ENCODE data around the gene NECTIN1.

The NECTIN1 gene

DNA sequence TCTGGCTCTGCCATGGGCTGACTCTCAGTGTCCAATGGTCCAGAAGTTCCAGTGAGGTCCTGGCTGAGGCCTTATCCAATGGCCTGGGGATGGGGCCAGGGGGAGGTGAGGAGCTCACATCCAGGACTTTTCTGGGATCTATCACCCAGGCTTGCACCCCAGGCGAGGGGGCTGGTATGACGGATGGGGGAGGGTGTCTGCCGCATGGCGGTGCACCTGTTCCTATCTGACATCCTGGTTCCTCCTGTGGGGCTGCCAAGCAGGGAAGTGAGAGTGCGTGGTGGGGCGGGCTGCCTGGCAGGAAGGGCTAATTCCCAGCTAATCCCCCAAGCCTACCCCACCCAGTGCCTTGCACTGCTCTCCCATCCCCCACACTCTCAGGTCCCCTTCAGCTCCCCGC, 102.1 kb downstream of the NECTIN1 start:
- H3K4me1 ChIP-seq (ENCODE audit: control insufficient read depth, low read depth, low read length) = peaks cover 8% of the 10 kb centered on the region
- H3K27me3 ChIP-seq (ENCODE audit: control insufficient read depth, insufficient read depth, low read length) = no peaks in the 10 kb centered on the region
- no peaks in the 10 kb centered on the region for H3K36me3 ChIP-seq (ENCODE audit: control insufficient read depth, low read depth, low read length)
- H3K9me3 ChIP-seq (ENCODE audit: control insufficient read depth, low read depth, low read length) = no peaks in the 10 kb centered on the region
- H3K4me3 ChIP-seq (ENCODE audit: low read length) = no peak overlapping the region
- no peak overlapping the region for H3K27ac ChIP-seq (ENCODE audit: low read length)
- no peak overlapping the region for H3K9ac ChIP-seq (ENCODE audit: low read length)

DNA sequence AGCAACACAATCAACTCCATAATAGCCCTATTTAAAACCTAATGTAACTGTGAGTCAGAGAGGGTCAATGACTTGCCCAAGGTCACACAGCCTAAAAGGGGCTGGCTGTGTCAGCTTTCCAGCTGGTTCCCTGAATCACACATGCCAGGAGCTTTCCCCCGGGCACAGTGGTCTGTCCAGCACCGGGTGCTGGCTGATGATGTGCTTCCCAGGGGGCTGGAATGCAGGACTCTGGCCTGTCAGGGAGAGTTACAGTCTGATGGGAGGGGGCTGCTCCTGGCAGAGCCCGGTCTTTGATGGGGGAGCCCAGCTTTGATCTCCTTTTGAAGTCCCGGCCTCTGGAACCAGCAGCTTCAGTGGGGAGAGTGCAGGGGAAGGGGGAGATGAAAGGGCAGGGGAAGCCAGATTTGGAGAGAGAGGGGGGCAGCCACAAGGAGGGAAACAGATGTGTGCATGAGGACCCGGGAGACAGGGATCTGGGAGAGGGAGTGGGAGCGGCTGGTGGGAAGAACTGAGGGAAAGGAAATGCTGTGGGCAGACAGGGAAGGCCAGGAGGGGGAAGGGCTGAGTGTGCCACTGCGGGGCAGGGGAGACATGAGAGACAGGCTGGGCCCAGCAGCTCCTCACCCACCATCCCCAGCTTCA, 102.7 kb downstream of the NECTIN1 start:
- no peaks in the 10 kb centered on the region for H3K36me3 ChIP-seq (ENCODE audit: control insufficient read depth, low read depth, low read length)
- H3K9me3 ChIP-seq (ENCODE audit: control insufficient read depth, low read depth, low read length) = no peaks in the 10 kb centered on the region
- H3K4me1 ChIP-seq (ENCODE audit: control insufficient read depth, low read depth, low read length) = peaks cover 8% of the 10 kb centered on the region
- no peak overlapping the region for H3K9ac ChIP-seq (ENCODE audit: low read length)
- H3K27me3 ChIP-seq (ENCODE audit: control insufficient read depth, insufficient read depth, low read length) = no peaks in the 10 kb centered on the region
- H3K27ac ChIP-seq (ENCODE audit: low read length) = no peak overlapping the region
- no peak overlapping the region for H3K4me3 ChIP-seq (ENCODE audit: low read length)

DNA sequence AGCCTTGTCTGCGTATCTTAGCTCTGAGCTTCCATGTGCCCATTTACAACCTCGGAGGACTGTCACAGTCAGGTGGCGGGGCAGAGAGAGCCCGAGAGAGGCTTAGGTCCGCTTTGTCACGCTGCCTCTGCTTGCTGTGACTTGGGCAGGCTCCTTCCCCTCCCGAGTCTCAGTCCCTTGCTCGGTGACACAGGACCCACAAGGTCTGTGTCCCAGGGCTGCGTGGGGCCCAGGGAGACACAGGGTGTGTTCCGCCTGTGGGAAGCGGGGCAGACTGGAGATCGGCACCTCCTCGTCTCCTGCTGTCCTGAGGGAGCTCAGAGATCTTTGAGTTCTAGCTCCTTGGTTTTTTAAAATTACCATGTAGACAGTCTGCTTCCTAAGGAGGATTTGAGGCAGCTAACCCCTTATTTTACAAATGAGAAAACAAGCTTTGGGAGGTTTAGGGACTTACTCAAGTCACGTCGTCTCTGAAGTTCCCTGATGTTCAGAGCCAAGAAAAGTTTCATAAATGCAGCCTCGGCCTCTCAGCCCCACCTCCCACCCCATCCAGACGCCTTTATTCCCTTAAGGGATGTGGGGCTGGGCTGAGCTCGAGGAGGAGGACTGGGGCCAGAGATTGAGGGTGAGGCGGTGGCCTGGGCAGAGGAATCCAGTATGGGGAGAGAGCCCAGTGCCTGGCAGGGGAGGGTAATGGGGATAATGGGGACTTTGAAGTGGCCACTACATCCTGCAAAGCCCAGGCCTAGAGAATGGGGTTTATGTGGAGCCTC, 103.6 kb downstream of the NECTIN1 start:
- Histone ChIP-seq H3K9ac (ENCODE audit: low read length) (no peak overlapping the region), H3K9me3 (ENCODE audit: control insufficient read depth, low read depth, low read length) (no peaks in the 10 kb centered on the region), H3K4me3 (ENCODE audit: low read length) (no peak overlapping the region), H3K27me3 (ENCODE audit: control insufficient read depth, insufficient read depth, low read length) (no peaks in the 10 kb centered on the region), H3K27ac (ENCODE audit: low read length) (no peak overlapping the region), H3K4me1 (ENCODE audit: control insufficient read depth, low read depth, low read length) (peaks cover 8% of the 10 kb centered on the region), H3K36me3 (ENCODE audit: control insufficient read depth, low read depth, low read length) (no peaks in the 10 kb centered on the region)

DNA sequence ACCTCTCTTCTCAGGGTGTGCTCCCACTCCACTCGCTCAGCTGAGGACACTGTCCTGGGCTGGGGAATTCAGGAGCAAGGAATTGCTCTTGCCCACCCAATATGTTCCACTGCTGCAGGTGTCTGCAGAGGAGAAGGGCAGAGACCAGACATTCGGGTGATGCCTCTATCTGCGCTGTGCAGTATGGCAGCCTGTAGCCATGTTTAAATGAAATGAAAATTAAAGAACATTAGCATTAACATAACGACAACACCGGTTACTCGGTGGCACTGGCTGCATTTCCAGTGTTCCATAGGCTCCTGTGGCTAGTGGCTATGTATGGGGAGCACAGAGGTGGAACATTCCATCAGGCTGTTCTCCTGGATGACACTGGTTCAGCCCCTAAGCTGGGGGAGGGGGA, 104.4 kb downstream of the NECTIN1 start:
- peaks cover 8% of the 10 kb centered on the region for H3K4me1 ChIP-seq (ENCODE audit: control insufficient read depth, low read depth, low read length)
- H3K27ac ChIP-seq (ENCODE audit: low read length) = no peak overlapping the region
- H3K36me3 ChIP-seq (ENCODE audit: control insufficient read depth, low read depth, low read length) = no peaks in the 10 kb centered on the region
- no peak overlapping the region for H3K9ac ChIP-seq (ENCODE audit: low read length)
- no peaks in the 10 kb centered on the region for H3K27me3 ChIP-seq (ENCODE audit: control insufficient read depth, insufficient read depth, low read length)
- H3K4me3 ChIP-seq (ENCODE audit: low read length) = no peak overlapping the region
- H3K9me3 ChIP-seq (ENCODE audit: control insufficient read depth, low read depth, low read length) = no peaks in the 10 kb centered on the region

DNA sequence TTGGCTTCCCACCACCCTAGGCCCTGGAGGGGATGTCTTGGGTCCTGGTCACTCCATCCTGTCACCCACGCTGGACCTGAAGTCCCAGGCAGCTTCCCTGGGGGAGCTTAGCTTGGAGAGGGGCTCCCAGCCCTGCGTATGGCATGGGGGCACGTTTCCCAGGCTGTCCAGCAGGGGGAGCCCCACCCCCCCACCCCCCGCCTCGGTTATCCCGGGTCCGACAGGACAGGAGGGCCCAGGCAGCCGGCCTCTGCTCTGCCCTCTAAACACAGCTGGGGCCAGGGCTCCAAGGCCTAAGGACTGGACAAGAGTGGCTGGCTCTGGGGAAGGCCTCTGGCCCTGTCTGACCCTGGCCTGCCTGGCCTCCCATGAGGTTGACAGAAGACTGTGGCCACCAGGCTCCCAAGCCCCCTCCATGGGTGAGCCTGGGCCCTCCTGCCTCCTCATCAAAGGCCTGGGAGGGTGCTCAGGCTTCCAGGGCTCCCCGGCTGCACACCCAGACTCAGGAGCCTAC, 104.8 kb downstream of the NECTIN1 start:
- Histone ChIP-seq H3K9me3 (ENCODE audit: control insufficient read depth, low read depth, low read length) (no peaks in the 10 kb centered on the region), H3K4me3 (ENCODE audit: low read length) (no peak overlapping the region), H3K27ac (ENCODE audit: low read length) (no peak overlapping the region), H3K27me3 (ENCODE audit: control insufficient read depth, insufficient read depth, low read length) (no peaks in the 10 kb centered on the region), H3K4me1 (ENCODE audit: control insufficient read depth, low read depth, low read length) (peaks cover 8% of the 10 kb centered on the region), H3K9ac (ENCODE audit: low read length) (no peak overlapping the region), H3K36me3 (ENCODE audit: control insufficient read depth, low read depth, low read length) (no peaks in the 10 kb centered on the region)

DNA sequence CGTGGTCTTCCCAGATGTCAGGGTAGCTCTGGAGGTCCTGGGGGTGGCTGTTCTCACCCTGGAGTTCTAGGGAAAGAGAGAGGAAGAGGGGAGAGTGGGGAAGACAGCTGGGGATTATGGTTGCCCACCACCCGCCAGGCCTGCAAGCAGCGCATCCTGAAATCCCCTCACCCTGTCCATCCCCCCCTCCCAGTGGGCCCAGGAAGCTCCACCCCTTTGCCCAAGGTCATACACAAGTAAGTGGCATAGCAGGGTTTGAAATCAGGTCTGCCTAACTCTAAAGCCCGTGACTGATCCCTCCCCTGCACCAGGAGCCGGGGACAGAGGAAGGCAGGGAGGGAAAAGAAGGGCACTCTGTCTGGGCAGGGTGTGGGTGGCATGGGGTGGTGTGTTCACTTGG, 105.3 kb downstream of the NECTIN1 start:
- Histone ChIP-seq H3K4me1 (ENCODE audit: control insufficient read depth, low read depth, low read length) (peaks cover 9% of the 10 kb centered on the region), H3K9me3 (ENCODE audit: control insufficient read depth, low read depth, low read length) (no peaks in the 10 kb centered on the region), H3K27me3 (ENCODE audit: control insufficient read depth, insufficient read depth, low read length) (no peaks in the 10 kb centered on the region), H3K9ac (ENCODE audit: low read length) (no peak overlapping the region), H3K4me3 (ENCODE audit: low read length) (no peak overlapping the region), H3K27ac (ENCODE audit: low read length) (no peak overlapping the region), H3K36me3 (ENCODE audit: control insufficient read depth, low read depth, low read length) (no peaks in the 10 kb centered on the region)

DNA sequence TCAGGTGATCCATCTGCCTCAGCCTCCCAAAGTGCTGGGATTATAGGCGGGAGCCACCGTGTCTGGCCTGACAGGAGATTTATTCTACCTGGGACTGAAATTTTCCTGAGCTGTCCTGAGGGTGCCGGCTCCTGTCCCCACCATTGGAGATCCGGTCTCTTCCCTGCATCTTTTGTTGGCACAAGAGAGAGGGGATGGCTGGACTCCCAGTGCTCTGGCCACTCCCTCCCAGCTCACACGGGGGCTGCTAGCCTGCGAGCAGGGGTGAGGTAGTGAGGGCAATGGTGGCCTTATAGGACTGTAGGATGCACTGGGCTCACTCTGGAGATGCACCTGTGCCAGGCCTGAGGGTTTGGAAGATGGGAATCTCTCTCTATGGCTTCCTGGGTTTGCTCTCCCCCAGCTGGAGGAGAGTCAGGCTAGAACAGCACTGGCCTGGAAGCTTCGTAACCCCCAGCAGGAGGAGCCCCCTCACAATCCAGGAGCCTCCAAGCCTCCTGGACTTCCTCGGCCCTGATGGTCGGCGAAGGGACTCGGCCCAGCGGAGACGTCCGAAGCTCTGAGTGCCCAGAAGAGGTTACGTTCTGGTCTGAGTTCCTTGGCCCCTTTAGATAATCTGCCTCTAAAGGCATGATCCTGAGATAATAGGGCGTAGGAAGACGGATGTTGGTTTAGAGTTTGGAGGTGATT, 106.4 kb downstream of the NECTIN1 start:
- no peaks in the 10 kb centered on the region for H3K9me3 ChIP-seq (ENCODE audit: control insufficient read depth, low read depth, low read length)
- H3K9ac ChIP-seq (ENCODE audit: low read length) = no peak overlapping the region
- no peak overlapping the region for H3K4me3 ChIP-seq (ENCODE audit: low read length)
- H3K36me3 ChIP-seq (ENCODE audit: control insufficient read depth, low read depth, low read length) = no peaks in the 10 kb centered on the region
- no peaks in the 10 kb centered on the region for H3K27me3 ChIP-seq (ENCODE audit: control insufficient read depth, insufficient read depth, low read length)
- H3K27ac ChIP-seq (ENCODE audit: low read length) = no peak overlapping the region
- H3K4me1 ChIP-seq (ENCODE audit: control insufficient read depth, low read depth, low read length) = peaks cover 19% of the 10 kb centered on the region

DNA sequence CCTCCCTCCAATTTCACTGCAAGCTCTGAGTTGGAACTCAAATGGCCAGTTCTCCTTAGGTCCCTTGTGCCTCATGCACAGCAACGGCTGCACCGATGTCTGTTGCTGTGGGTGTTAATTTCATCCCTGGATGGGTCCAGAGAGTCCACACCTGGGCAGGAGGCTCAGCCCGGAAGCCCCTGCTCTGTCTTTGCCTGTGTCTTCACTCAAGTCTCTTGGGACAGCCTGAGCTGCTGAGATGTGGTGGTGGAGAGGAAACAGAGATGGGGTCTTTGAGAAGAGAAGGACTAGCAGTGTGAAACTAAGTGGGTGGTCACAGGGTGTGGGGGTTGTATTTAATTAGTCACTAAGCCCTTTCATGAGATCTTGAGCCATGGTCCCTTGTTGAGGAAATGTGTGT, 109.3 kb downstream of the NECTIN1 start:
- Histone ChIP-seq H3K27ac (ENCODE audit: low read length) (no peak overlapping the region), H3K4me3 (ENCODE audit: low read length) (no peak overlapping the region), H3K4me1 (ENCODE audit: control insufficient read depth, low read depth, low read length) (peaks cover 19% of the 10 kb centered on the region), H3K36me3 (ENCODE audit: control insufficient read depth, low read depth, low read length) (no peaks in the 10 kb centered on the region), H3K27me3 (ENCODE audit: control insufficient read depth, insufficient read depth, low read length) (no peaks in the 10 kb centered on the region), H3K9ac (ENCODE audit: low read length) (no peak overlapping the region), H3K9me3 (ENCODE audit: control insufficient read depth, low read depth, low read length) (no peaks in the 10 kb centered on the region)

DNA sequence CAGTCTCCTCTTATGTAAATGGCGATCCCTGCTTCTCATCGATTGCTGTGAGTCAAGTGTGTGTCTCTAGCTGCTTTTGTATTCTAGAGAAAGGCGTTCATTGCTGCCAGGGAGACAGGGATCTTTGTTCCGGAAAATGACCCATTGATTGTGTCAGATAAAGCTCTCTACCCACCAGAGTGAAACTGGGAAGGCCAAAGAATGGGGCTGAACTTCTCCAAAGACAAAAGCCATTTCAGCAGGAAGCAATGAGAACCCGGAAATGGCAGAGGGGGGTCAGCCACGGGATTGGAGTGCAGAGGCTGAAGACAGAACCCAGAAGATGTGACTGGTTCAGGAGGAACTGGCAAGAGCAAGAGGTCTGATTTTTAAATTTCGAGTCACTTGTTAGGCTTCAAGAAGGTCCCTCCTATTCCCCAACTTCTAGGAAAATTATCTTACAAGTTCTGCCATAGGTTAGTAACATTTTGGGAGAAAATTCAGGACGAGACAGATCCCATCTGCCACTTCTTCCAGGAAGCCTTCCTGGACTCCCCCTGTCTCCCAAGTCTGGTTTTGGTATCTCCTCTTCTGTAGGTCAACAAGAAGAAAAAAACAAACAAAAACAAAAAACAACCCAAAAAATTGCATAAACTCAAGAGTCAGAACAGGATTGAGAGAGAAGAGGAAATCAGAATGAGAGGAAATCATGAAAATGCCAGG, 110.6 kb downstream of the NECTIN1 start:
- Histone ChIP-seq H3K4me3 (ENCODE audit: low read length) (no peak overlapping the region), H3K9me3 (ENCODE audit: control insufficient read depth, low read depth, low read length) (no peaks in the 10 kb centered on the region), H3K27me3 (ENCODE audit: control insufficient read depth, insufficient read depth, low read length) (no peaks in the 10 kb centered on the region), H3K36me3 (ENCODE audit: control insufficient read depth, low read depth, low read length) (no peaks in the 10 kb centered on the region), H3K27ac (ENCODE audit: low read length) (no peak overlapping the region), H3K9ac (ENCODE audit: low read length) (no peak overlapping the region), H3K4me1 (ENCODE audit: control insufficient read depth, low read depth, low read length) (peaks cover 18% of the 10 kb centered on the region)

DNA sequence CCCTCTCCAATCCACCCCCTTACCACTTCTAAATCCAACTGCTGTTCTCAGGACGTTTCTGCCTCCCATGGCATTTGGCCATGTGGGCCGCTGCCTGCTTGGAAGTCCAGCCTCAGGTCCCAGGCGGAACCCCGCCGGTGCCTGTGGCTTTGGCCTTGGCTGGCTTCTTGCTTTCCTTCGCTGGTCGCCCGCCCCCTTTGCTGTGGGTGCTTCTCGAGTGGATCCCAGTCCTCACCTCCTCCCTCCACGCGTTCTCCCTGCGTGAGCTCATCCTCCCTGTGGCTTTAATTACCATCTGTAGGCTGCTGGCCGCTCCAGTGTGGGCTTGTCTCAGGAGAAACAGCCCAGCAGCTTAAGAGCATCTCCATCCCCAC, 111.7 kb downstream of the NECTIN1 start:
- no peaks in the 10 kb centered on the region for H3K9me3 ChIP-seq (ENCODE audit: control insufficient read depth, low read depth, low read length)

DNA sequence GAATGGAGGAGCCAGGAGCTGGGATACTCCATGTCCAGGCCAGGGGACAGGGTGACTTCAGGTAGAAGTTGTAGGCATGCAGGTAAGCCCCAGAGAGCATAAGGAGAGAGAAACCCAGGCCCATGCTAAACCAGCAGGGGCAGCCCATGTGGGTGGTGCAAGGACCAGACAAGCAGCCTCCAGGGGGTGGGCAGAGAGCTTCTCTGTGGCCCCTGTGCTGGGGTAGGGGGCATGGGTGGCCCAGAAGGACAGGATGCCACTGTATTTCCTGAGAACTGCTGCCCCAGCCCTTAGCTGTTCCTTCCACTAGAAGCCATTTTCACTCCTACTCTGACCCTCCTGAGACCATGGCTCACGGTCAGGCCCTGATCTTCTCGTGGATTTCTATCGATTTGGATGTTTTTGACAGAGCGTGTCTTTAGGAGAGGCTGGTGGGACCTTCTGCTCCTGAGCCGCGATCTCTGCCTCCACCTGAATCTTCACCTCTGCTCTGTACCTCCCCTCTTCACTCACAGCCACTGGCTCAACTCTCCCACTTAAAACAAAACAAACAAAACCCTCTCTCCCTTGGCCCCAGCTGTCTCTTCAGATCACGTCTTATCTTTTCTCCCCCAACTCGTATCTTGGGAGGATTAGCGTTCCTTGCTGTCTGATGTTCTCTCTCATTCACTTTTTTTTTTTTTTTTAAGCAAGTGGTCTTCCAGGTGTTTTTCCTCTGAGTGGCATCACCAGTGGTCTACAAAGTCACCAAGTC, 112.2 kb downstream of the NECTIN1 start:
- Histone ChIP-seq H3K4me1 (ENCODE audit: control insufficient read depth, low read depth, low read length) (peaks cover 18% of the 10 kb centered on the region), H3K27ac (ENCODE audit: low read length) (no peak overlapping the region), H3K9me3 (ENCODE audit: control insufficient read depth, low read depth, low read length) (no peaks in the 10 kb centered on the region), H3K27me3 (ENCODE audit: control insufficient read depth, insufficient read depth, low read length) (peaks cover 6% of the 10 kb centered on the region), H3K36me3 (ENCODE audit: control insufficient read depth, low read depth, low read length) (no peaks in the 10 kb centered on the region), H3K4me3 (ENCODE audit: low read length) (no peak overlapping the region), H3K9ac (ENCODE audit: low read length) (no peak overlapping the region)

More for the DNA sequence above, 111.7 kb downstream of the NECTIN1 start:
- Histone ChIP-seq H3K27ac (ENCODE audit: low read length) (no peak overlapping the region), H3K9ac (ENCODE audit: low read length) (no peak overlapping the region), H3K36me3 (ENCODE audit: control insufficient read depth, low read depth, low read length) (no peaks in the 10 kb centered on the region), H3K4me1 (ENCODE audit: control insufficient read depth, low read depth, low read length) (peaks cover 18% of the 10 kb centered on the region), H3K4me3 (ENCODE audit: low read length) (no peak overlapping the region), H3K27me3 (ENCODE audit: control insufficient read depth, insufficient read depth, low read length) (peaks cover 6% of the 10 kb centered on the region)
